GM19099 (cell line): ENCODE results near the gene ABCC1.

Experiments
- POLR2A ChIP-seq: IDR thresholded peaks from 3 replicates; pipeline ENCODE4 v1.6.1; 2011; ENCODE audit warnings: low read depth; ENCODE audit not compliant: insufficient read length; ENCODE audit errors: extremely low read depth

ABCC1 gene

GRCh38 chr16:16059160-16059559 is 109.7 kb downstream of the ABCC1 start:
- no peak for TF ChIP-seq POLR2A

GRCh38 chr16:16059895-16060590 is 110.6 kb downstream of the ABCC1 start:
- TF ChIP-seq POLR2A, result no peak

- no peak for TF ChIP-seq POLR2A
These were observed 112.9 kb downstream of the ABCC1 start for GRCh38 chr16:16062023-16062937.

GRCh38 chr16:16063683-16064082 is 114.3 kb downstream of the ABCC1 start:
- TF ChIP-seq POLR2A, result no peak

- no peak for TF ChIP-seq POLR2A
These were observed 115.5 kb downstream of the ABCC1 start for GRCh38 chr16:16064874-16065384.

- no peak for TF ChIP-seq POLR2A
These were observed 117.7 kb downstream of the ABCC1 start for GRCh38 chr16:16067127-16067526.

- no peak for TF ChIP-seq POLR2A
These were observed 122.3 kb downstream of the ABCC1 start for GRCh38 chr16:16071631-16072244.

- no peak for TF ChIP-seq POLR2A
These were observed 123.7 kb downstream of the ABCC1 start for GRCh38 chr16:16073001-16073545.

- TF ChIP-seq POLR2A, result no peak
These were observed 124.8 kb downstream of the ABCC1 start for GRCh38 chr16:16073891-16074881.

GRCh38 chr16:16075488-16076422 is 126.3 kb downstream of the ABCC1 start:
- TF ChIP-seq POLR2A, result no peak

- TF ChIP-seq POLR2A, result no peak
These were observed 127.0 kb downstream of the ABCC1 start for GRCh38 chr16:16076423-16076813.

GRCh38 chr16:16080465-16081065 is 131.1 kb downstream of the ABCC1 start:
- no peak for TF ChIP-seq POLR2A
